Dendritic cell treated with granulocyte-macrophage colony-stimulating factor and Interleukin-4, amounts not matched to agents 40 ng/mL and 50 ng/mL, for 4 days (primary cell): ENCODE data around the gene RSPO4.

ENCODE experiments used
- H3K27ac Mint-ChIP-seq: one replicate; pipeline ENCODE4 v1.8.0; 2022; ENCODE audit warnings: mild to moderate bottlenecking, mixed read lengths
- H3K27me3 Mint-ChIP-seq: one replicate; pipeline ENCODE4 v1.8.0; 2022; ENCODE audit warnings: mild to moderate bottlenecking, mixed read lengths
- H3K36me3 Mint-ChIP-seq: one replicate; pipeline ENCODE4 v1.8.0; 2022; ENCODE audit warnings: low read depth, mixed read lengths
- H3K4me1 Mint-ChIP-seq: one replicate; pipeline ENCODE4 v1.8.0; 2022; ENCODE audit warnings: low read depth, mixed read lengths
- H3K4me3 Mint-ChIP-seq: one replicate; pipeline ENCODE4 v1.8.0; 2022; ENCODE audit warnings: mild to moderate bottlenecking, moderate library complexity, mixed read lengths
- H3K9me3 Mint-ChIP-seq: one replicate; pipeline ENCODE4 v1.8.0; 2022; ENCODE audit warnings: mixed read lengths
- intact Hi-C: fragments of 100-400 bp; cut with micrococcal nuclease; formaldehyde crosslinking; loops from one replicate; pipeline ENCODE4 v1.15.0; 2022

The RSPO4 gene

DNA sequence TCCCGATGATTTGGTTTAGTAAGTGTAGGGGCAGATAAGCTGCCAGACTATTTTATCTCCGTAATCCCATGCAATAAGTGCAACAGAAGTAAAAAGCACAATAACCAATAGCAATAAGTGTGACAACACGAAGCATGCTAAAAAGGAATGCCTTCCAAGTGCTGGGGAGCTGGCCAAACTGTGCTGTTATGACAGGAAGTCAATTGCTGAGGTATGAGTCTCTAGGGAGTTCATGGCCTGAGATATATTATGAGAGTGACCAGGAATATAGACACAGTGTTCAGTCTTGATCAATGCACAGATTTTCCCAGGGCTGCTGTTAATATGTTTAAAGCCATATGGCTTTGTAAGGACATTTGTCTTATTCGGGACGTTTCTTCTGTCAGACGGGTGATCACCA, 75.4 kb downstream of the RSPO4 start:
- H3K4me3 Mint-ChIP-seq, result no peak overlapping the region
- peaks cover 22% of the 10 kb centered on the region for H3K4me1 Mint-ChIP-seq
- no peaks in the 10 kb centered on the region for H3K36me3 Mint-ChIP-seq
- H3K9me3 Mint-ChIP-seq, result peaks cover 17% of the 10 kb centered on the region
- no peak overlapping the region for H3K27ac Mint-ChIP-seq
- intact Hi-C loops, result no loop called here
- H3K27me3 Mint-ChIP-seq, result peaks cover 2% of the 10 kb centered on the region

- Mint-ChIP-seq H3K36me3 (no peaks in the 10 kb centered on the region), H3K4me1 (peaks cover 25% of the 10 kb centered on the region), H3K9me3 (peaks cover 6% of the 10 kb centered on the region), H3K27ac (no peak overlapping the region), H3K27me3 (peaks cover 2% of the 10 kb centered on the region), H3K4me3 (no peak overlapping the region)
- intact Hi-C loops, result no loop called here
These were observed 76.6 kb downstream of the RSPO4 start for GRCh38 chr20:925516-925915.

DNA sequence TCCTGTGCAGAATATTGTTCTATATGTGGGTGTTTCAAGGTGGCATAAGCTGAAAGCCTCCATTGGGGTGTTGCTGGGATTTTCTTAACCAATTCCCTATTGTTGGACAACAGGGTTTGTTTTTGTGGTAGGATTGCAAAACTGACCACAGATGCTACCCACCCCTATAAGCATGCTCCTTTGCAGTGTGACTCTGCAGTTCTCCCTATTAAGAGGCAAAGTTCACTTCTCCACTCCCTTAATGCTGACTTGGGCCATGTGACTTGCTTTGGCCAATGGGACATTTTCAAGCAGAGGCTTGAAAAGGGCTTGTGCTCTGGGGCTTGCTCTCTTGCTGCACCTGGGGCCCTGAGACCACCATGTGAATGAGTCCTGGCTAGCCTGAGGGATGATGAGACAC, 77.5 kb downstream of the RSPO4 start:
- Mint-ChIP-seq H3K4me1 (peaks cover 33% of the 10 kb centered on the region), H3K9me3 (peaks cover 5% of the 10 kb centered on the region), H3K27me3 (peaks cover 2% of the 10 kb centered on the region), H3K4me3 (no peak overlapping the region), H3K36me3 (no peaks in the 10 kb centered on the region), H3K27ac (no peak overlapping the region)
- intact Hi-C loops, result no loop called here

GRCh38 chr20:922781-923180, 79.3 kb downstream of the RSPO4 start:
- intact Hi-C loops, result no loop called here
- Mint-ChIP-seq H3K9me3 (peaks cover 4% of the 10 kb centered on the region), H3K27me3 (peaks cover 2% of the 10 kb centered on the region), H3K36me3 (no peaks in the 10 kb centered on the region), H3K4me1 (peaks cover 48% of the 10 kb centered on the region), H3K27ac (no peak overlapping the region), H3K4me3 (no peak overlapping the region)

DNA sequence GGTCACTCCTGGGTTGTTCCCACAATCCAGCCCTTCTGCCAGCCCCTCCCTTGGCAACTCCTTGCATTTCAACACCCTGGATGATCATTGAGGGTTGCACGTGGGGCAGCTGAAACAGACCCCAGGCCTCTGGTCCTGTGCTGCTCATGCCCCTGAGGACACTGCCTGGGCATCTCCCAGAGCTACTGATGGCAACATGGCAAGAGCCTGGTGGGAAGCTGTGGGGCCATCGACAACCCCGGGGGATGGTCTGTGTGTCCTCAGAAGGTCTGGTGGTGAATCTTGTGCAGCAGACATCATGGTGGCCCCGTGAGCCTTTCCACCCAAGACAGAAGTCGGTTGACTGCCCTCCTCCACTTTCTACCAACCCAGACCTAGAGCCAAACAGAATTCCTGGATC, 81.0 kb downstream of the RSPO4 start:
- intact Hi-C loops, result no loop called here
- Mint-ChIP-seq H3K9me3 (no peaks in the 10 kb centered on the region), H3K27me3 (peaks cover 8% of the 10 kb centered on the region), H3K4me3 (no peak overlapping the region), H3K36me3 (no peaks in the 10 kb centered on the region), H3K4me1 (peaks cover 54% of the 10 kb centered on the region), H3K27ac (no peak overlapping the region)

GRCh38 chr20:920311-920710, 81.8 kb downstream of the RSPO4 start:
- Mint-ChIP-seq H3K27me3 (peaks cover 14% of the 10 kb centered on the region), H3K27ac (no peak overlapping the region), H3K4me1 (peaks cover 59% of the 10 kb centered on the region), H3K36me3 (no peaks in the 10 kb centered on the region), H3K4me3 (no peak overlapping the region), H3K9me3 (no peaks in the 10 kb centered on the region)
- intact Hi-C loops, result no loop called here

GRCh38 chr20:919491-919916, 82.6 kb downstream of the RSPO4 start:
- Mint-ChIP-seq H3K4me3 (no peak overlapping the region), H3K4me1 (peaks cover 59% of the 10 kb centered on the region), H3K9me3 (no peaks in the 10 kb centered on the region), H3K36me3 (no peaks in the 10 kb centered on the region), H3K27me3 (peaks cover 19% of the 10 kb centered on the region), H3K27ac (no peak overlapping the region)
- intact Hi-C loops, result no loop called here

GRCh38 chr20:917416-917815, 84.7 kb downstream of the RSPO4 start:
- Mint-ChIP-seq H3K9me3 (no peaks in the 10 kb centered on the region), H3K27me3 (peaks cover 37% of the 10 kb centered on the region), H3K27ac (no peak overlapping the region), H3K4me3 (no peak overlapping the region), H3K4me1 (peaks cover 58% of the 10 kb centered on the region), H3K36me3 (no peaks in the 10 kb centered on the region)
- intact Hi-C loops, result no loop called here

DNA sequence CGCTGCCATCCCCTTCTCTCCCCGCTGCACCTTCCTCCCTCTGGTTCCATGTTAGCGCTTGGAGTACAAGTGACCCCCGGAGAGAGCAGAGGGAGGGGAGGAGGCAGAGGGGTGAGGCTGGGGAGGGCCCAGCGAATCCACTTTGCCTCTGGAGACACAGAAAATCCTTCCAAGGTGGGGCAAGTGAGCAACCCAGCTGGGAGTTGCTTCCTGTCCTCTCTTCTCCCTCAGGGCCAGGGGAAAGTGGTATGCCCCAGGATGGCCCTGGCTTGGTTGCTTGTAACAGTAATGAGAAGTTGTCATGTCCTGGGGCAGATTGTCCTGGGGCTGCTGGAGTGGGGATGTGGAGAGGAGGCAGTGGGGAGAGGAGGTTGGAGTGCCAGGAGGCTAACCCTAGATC, 85.3 kb downstream of the RSPO4 start:
- Mint-ChIP-seq H3K36me3 (no peaks in the 10 kb centered on the region), H3K9me3 (no peaks in the 10 kb centered on the region), H3K27me3 (peaks cover 38% of the 10 kb centered on the region), H3K4me3 (no peak overlapping the region), H3K4me1 (peaks cover 56% of the 10 kb centered on the region), H3K27ac (no peak overlapping the region)
- intact Hi-C loops, result no loop called here

DNA sequence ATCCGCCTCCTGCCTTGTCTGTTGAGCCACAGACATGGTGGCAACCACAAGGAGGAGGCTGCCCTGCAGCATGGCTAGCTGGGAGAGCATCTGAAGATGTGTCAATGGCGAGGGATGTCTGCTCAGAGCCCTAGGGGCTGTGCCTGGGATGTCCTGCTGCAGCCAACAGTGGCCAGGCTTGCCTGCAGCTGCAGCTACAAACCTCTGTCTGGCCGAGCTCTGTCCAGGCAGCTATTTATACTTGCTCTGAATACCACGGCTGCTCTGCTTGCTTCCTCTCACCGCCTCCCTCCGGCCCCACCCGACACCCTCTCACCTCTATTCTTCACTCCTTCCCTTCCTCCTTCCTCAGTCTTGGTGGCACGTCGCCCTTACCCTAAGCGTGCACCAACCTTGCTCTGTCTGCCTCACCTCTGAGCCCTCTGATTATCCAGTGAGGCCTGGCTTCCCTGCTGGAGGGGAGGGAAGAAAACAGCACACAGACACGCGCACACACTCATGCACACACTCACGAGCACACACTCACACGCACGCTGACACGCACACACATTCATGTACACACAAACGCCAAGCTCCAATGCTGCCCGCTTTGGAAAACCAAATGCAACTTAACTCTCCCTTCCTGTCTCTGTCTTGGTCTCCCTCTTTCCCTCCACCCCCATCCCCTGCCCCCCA, 85.8 kb downstream of the RSPO4 start, which contains the start of gene ANGPT4:
Gene ANGPT4 (minus strand): TSS at position 210 of the 675 bp plus-strand sequence. CDS start 120 bp downstream, at position 90.
- Mint-ChIP-seq H3K4me3 (no peak within 1 kb of the TSS), H3K27me3 (peaks cover 42% of the 10 kb centered on the region), H3K4me1 (peaks cover 62% of the 10 kb centered on the region), H3K36me3 (no peaks in the 10 kb centered on the region), H3K27ac (no peak within 1 kb of the TSS), H3K9me3 (no peaks in the 10 kb centered on the region)
- intact Hi-C loops, result no loop called here

DNA sequence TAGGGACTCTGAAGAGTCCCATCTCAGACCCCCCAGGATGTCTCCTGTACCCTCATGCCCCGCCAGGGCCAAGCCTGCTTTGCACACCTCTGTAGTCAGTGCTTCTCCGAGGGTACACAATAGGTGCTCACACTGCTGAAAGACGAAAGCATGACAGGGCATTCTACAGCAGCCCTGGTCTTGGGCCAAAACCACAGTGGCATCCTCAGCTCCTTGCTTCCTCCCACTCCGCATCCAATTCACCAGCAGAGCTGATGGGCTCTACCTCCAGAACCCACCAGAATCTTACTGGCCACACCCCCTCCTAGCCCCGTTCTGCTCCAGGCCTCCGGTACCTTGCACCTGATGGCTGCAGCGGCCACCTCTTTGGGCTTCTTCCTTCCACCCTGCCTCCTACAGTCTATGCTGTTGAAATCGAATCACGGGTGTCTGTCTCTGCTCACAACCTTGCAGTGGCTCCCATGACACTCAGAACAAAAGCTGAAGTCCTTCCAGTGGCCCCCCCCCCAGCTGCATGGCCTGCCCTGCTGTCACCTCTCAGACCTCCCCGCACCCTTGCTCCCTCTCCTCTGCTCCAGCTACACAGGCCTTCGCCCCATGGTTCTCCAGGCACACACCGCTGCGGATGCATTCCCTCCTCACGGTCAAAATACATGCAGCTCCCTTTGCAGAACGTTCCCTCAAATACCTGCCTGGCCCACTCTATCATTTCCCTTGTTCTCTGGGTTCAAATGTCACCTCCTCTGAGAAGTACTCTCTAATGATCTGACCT, 87.2 kb downstream of the RSPO4 start:
- Mint-ChIP-seq H3K27ac (no peak overlapping the region), H3K9me3 (no peaks in the 10 kb centered on the region), H3K36me3 (no peaks in the 10 kb centered on the region), H3K27me3 (peaks cover 44% of the 10 kb centered on the region), H3K4me1 (peaks cover 56% of the 10 kb centered on the region), H3K4me3 (no peak overlapping the region)
- intact Hi-C loops, result no loop called here

DNA sequence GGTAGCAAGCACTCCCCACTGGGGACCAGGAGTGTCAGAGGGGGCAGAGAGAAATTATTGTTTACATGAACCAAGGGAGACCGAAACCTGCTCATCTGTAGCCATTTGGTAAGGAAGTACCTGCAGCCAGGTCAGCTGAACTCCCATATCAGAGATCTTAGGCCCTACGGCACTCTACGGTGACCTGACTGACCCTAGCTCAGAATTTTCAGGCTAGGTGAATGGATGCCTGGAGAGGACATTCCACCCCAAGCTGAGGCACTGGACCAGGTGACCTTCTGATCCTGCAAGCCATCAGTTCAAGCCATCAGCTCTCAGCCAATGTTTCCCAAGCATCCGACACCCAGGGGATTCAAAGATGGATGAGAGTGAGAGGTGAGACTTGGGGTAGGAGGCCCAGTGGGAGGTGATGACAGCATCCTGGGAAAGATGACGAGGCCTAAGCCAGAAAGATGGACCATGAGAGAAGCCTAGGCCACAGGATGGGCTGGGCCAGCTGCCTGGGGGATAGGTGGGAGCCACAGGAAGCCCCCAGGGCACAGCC, 88.7 kb downstream of the RSPO4 start:
- no peaks in the 10 kb centered on the region for H3K36me3 Mint-ChIP-seq
- H3K27ac Mint-ChIP-seq, result no peak overlapping the region
- intact Hi-C loops, result no loop called here
- H3K27me3 Mint-ChIP-seq, result peaks cover 44% of the 10 kb centered on the region
- no peaks in the 10 kb centered on the region for H3K9me3 Mint-ChIP-seq
- H3K4me3 Mint-ChIP-seq, result no peak overlapping the region
- H3K4me1 Mint-ChIP-seq, result peaks cover 44% of the 10 kb centered on the region

DNA sequence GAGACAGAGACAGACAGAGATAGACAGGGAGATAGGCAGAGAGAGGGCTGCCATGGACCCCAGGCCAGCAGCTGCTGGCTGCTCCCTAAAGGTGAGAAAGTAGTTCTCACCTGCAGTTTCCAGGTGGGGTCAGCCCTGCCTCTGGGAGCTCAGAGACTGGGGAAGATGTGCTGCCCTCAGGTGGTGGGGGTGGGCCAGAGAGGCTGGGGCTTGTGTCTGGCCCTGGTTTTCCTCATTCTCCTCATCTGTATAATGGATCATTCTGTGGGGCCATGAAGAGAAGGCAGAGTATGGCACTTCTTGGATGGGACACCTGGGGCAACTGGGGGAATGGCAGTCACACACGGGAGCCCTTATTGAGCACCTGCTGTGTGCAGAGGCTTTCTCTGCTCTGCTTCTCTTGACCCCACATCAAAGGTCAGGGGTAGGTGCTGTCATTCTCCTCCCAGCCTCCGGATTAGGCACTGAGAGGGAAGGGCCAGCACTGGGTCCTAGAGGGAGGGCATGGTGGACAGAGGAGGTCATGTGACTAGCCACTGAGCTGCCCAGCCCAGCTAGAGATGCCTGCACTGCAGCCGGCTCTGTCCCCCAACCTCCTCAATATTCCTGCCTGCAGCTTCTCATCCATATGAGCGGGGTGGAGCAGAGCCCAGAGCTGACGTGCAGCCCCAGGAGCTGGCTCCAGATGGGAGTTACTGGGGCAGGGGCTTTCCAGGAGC, 90.1 kb downstream of the RSPO4 start:
- H3K4me1 Mint-ChIP-seq, result peaks cover 42% of the 10 kb centered on the region
- H3K36me3 Mint-ChIP-seq, result no peaks in the 10 kb centered on the region
- H3K27me3 Mint-ChIP-seq, result peaks cover 44% of the 10 kb centered on the region
- peak overlapping the region; percentile 12 for H3K27ac Mint-ChIP-seq
- intact Hi-C loops, result no loop called here
- H3K4me3 Mint-ChIP-seq, result no peak overlapping the region
- no peaks in the 10 kb centered on the region for H3K9me3 Mint-ChIP-seq
